GOT3 (cell line): ENCODE results near the gene MAPK1.
"Not testable (repeated sequence)": the region's sequence is repeated elsewhere in the genome, so short reads cannot be mapped to it uniquely, and the experiment has no call there.

Experiments
- DNase-seq: peaks from one replicate; lab custom pipeline; 2025; ENCODE audit warnings: mixed read lengths; lab: John Stamatoyannopoulos, UW

Gene MAPK1

DNA sequence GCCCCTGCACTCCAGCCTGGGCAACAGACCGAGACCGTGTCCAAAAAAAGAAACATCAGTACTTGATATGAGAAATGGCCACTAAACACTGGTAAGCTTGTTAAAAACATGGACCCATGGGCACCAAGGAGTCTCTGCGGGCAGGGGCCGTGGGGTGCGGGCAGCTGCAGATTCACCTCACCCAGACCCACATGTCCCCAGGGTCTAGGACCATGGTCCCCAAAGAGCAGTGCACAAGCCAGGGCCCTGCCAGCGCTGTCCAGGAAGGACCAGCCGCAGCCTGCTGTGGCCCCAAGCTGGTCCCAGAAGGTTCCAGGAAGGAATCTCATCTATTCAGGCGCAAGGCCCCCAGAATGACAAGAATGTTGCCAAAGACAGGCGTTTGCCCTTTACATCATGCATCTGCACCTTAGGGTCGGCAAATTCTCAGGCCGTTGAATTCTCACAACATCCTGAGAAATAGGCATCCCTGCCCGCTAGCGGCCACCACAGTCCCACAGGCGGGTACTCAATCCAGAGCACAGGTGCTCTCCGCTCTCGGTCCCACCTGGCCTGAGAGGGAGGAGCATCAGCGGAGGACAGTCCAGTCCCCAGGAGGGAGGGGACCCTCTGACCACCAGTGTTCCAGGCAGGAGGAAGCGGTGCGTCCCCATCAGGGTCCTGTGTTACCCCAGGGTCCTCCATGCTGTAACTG, 141.3 kb downstream of the MAPK1 start:
- no peak for DNase-seq

DNA sequence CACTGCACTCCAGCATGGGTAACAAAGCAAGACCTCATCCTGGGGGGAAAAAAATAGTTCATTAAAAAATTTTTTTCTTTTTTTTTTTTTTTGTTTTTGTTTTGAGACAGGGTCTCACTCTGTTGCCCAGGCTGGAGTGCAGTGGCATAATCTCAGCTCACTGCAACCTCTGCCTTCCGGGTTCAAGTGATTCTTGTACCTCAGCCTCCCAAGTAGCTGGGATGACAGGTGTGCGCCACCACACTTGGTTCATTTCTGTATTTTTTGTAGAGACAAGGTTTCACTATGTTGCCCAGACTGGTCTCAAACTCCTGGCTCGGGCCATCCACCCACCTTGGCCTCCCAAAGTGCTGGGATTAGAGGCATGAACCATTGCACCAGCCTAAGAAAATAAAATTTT, 142.9 kb downstream of the MAPK1 start:
- not testable (repeated sequence) for DNase-seq

DNA sequence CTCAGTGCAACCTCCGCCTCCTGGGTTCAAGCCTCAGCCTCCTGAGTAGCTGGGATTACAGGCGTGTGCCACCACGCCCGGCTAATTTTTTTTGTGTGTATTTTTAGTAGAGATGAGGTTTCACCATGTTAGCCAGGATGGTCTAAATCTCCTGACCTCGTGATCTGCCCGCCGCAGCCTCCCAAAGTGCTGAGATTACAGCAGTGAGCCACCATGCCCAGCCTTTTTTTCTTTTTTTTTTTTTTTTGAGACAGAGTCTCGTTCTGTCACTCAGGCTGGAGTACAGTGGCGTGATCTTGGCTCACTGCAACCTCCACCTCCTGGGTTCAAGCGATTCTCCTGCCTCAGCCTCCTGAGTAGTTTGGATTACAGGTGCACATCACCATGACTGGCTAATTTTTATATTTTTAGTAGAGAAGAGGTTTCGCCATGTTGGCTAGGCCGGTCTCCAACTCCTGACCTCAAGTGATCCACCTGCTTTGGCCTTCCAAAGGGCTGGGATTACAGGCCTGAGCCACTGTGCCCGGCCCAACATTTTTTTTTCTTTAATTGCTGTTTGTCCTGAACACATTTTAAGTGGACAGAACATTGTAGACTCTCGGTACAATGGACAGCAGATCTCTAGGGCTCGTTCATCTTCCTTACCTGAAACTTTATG, 146.1 kb downstream of the MAPK1 start:
- DNase-seq = not testable (repeated sequence)

DNA sequence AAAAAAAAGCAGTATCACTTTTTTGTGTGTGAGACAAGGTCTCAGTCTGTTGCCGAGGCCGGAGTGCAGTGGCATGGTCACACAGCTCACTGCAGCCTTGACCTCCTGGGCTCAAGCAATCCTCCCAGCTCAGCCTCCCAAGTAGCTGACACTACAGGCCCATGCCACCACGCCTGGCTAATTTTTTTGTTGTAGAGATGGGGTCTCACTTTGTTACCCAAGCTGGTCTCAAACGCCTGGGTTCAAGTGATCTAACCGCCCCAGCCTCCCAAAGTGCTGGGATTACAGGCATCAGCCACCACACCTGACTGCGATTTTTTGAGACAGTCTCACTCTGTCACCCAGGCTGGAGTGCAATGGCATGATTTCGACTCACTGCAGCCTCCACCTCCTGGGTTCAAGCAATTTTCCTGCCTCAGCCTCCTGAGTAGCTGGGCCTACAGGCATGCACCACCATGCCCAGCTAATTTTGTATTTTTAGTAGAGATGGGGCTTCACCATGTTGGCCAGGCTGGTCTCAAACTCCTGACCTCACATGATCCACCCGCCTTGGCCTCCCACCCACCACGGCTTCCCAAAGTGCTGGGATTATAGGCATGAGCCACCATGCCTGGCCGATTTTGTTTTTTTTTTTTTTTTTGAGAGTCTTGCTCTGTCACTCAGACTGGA, 147.1 kb downstream of the MAPK1 start:
- DNase-seq = not testable (repeated sequence)

DNA sequence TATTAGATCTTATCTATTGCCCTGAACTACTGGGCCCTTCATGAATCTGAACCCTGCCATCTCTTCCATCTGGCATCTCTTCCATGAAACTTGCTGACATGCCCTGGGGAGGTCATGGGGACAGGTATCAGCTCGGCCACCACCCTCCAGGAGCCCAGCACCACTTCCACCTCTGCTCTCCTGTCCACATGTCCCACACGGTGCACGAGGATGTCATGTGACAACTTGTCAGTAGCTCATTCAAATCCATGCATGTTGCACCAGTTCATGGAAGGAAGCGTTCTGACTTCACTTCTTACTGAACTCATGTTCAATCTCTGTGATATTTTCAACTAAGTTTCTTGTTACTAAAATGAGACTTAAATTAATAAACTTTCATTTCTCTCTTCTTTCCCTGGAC, 148.4 kb downstream of the MAPK1 start:
- no peak for DNase-seq

DNA sequence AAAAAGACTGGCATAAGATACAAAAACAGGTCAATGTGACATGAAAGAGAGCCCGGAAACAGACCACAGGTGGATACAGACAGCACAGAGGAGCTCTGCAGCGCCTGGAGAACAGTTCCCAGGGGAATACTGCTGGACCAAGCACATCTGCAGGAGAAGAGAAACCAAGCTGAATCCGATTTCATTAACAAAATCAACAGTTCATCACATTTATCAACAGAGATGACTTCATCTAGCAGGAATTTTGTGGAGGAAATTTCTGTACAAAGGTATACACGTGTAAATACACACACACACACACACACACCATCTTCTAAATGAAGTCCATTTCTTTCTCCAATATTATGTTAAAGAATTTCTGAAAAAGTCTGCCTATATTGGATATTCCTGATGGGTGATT, 148.9 kb downstream of the MAPK1 start:
- DNase-seq = no peak

DNA sequence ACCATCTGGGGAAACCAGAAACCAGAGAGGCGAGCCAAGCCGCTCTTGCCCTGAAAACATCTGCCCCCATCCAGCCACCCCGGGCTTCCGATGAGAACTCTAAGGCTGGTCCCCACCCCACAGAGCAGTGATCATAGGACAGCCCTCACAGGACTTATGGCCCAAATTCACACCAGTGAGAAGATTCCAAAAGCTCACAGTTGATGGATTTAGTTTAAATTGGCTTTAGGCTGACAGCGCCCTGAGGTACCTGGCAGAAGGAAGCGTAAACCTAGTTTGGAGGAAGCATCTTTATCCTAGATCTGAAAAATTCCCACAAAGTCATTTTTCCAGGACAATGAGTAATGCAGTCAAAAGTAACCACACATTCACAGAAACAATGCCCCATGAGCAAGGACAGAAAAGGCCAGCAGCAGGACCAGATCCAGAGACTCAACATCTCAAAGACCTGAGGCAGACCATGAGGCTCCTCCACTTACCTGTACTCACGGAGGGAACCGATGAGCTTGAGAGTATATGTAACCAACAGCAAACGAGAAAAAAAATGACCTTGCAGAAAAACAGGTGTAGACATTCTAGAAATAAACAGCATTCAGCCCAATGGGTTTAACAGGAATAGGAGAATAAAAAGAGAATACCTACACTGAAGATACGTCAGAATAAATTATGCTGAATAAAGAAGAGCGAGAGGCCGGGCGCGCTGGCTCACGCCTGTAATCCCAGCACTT, 150.9 kb downstream of the MAPK1 start:
- DNase-seq = not testable (repeated sequence)

DNA sequence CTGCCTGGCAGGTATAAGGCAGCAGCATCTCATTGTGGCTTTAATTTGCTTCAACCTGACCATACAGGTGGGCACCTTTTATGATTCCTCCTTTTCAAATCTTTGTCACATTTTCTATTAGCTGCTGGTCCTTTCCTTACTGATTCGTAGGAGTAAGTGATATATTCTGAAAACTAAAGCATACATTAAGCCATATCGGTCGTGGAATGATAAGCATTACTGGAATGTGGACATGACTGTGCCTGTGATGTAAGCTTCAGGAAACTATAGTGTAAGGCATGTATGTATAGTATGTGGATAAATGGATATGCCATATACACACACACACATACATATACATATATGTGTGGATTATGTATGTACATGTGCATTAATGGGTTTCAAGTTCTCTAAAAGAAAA, 152.7 kb downstream of the MAPK1 start:
- DNase-seq = no peak

DNA sequence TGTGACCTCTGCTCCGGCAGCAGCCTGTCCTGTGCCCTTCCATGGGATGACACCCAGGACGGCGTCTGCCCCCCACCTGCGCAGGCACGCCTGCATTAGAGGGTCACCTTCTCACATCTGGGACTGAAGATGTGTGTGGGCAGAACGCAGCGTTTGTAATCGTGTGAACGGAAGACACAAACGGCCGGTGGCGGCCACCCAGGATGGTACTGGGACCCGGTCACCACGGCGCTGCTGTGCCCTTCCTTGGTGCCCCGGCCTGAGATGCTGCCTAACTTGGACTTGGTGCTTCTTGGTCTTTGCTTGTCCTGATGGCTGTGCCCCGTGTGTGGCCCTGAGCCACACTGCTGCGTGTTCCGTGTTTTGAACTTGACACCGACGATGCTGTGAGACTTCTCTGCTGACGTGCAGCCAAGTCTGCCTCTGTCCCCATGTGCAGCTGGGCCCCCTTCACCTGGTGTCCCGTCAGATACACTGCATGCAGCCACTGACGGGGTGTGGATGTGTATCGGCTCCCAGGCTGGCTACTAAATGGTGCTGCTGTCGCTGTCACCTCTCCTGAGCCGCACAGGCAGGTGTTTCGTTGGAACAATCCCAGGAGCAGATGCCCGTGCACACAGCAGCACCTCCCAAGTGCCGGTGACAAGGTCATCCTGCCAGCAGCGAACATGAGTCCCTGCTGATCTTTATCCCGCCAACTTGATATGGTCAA, 153.2 kb downstream of the MAPK1 start:
- DNase-seq = no peak

DNA sequence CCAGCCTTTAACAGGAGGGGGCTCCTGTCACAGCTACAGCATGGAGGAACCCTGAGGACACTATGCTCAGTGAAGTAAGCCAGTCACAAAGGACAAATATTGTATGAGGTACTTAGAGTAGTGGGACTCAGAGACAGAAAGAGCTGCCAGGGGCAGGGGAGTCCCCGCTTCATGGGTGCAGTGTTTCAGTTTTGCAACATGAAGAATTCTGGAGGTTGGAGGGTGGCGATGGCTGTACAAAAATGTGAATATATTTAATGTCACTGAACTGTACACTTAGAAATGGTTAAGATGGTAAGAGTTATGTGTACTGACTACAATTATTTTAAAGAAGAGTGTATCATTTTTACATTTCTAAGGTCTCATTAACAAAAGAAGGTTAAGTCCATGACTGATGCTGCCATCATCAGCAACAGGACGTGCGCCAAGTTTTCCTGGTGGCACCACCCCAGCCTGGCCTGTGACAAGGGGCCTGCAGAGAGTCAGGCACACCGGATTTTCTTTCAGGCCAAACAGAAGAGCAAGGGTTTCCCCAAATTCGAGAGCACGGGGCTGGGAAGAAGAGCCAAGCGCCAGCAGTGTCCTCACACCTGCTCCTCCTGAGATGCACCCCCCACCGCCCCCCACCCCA, 153.9 kb downstream of the MAPK1 start:
- no peak for DNase-seq

DNA sequence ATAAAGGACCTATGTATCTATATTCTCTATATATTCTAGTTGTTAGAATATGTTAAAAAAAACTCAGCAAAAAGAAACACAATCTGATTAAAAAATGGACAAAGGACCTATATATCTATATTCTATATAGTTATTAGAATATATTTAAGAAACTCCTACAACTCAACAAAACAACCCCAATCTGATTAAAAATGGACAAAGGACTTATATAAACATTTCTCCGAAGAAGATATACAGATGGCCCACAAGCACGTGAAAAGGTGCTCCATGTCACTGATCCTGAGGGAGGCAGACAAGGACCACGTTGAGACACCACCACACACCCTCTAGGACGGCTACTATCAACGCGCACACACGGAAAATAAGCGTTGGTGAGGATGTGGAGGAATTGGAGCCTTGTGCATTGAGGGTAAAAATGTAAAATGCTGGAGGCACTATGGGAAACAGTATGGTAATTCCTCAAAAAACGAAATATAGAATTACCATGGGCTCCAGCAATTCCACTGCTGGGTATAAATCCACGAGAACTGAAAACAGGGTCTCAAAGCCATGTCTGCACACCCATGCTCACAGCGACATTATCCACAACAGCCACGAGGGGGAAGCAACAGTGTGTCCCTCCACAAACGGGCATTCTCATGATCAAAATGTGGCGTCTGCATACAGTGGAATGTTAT, 154.6 kb downstream of the MAPK1 start:
- no peak for DNase-seq

DNA sequence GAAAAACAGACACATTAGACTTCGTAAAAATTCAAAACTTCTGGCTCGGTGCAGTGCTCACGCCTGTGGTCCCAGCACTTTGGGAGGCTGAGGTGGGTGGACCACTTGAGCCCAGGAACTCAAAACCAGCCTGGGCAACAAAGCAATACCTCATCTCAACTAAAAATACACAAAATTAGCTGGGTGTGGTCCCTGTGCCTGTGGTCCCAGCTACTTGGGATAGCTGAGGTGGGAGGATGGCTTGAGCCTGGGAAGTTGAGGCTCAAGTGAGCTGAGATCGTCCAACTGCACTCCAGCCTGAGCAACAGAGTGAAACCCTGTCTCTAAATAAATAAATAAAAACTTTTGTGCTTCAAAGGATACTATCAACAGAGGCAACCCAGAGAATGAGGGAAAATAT, 155.6 kb downstream of the MAPK1 start:
- no peak for DNase-seq

DNA sequence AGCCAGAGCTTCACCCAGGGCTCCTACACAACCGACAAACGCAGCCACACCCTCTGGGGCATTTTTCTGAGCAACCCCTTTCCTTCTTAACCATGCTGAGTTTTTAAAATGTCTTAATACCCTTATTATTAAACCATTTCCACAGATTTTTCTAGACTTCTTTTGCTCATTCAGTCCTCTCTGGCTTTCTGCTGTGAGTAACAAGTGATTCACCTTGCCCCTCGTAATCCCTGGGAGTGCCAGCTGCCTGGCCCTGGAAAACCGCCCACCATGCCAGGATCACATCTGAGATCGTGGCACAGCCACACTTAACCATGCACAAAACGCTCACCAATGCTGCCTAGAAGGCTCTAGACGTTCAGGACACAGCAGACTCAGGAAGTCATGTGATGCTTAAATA, 157.3 kb downstream of the MAPK1 start:
- DNase-seq = no peak

DNA sequence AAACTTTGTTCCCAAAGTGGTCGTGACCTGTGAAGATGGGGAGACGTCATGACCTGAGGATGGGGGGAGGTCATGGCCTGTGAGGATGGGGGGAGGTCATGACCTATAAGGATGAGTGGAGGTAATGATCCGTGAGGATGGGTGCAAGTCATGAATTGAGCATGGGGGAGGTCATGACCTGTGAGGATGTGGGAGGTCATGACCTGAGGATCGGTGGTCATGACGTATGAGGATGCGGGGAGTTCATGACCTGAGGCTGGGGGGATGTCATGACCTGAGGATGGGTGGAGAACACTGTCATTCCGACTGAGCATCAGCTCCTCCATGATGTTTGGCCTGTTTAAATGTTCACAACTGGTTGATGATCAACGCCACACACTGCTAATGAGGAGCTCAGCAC, 157.8 kb downstream of the MAPK1 start:
- no peak for DNase-seq

DNA sequence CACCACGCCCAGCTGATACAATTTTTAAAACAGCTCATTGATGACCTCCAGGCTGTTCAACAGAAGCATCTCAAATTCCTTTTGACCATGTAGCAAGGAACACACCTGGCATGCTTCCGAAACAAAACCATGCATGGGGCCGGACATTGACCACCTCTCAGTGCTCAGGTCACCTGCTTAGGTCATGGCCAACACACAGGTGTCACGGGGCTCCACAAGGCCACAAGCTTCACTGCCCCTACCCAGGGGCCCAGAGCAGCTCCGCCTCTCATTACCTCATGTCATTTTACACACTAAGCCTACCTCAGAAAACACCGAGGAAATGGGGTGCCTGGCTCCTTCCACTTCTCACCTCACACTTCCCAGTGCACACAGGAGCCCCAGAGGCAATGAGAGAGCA, 158.5 kb downstream of the MAPK1 start:
- no peak for DNase-seq

DNA sequence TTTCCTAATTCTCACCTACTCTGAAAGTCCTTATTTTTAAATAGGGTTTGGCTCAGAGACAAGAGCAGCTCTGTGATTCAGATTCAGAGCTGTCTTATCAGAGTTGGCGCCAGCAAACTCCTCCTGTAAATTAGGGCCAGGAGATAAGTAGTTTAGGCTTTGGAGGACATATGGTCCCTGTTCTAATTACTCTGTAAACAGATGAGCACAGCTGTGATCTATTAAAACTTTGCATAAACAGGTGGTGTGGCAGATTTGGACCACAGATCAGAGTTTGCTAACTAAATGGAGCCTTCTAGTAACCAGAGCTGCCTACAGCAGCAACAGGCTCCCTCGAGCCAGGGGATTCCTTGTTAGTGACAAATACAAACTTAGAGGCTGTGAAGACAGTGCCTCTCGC, 159.8 kb downstream of the MAPK1 start:
- DNase-seq = no peak
